ENCODE data around the gene UROD. TPM values are rescaled to one million over a fixed set of nuclear protein-coding genes. Genes with fewer than 3 reads are reported as not detected.

Gene UROD
- total RNA-seq, 1 experiment from 2014 or later: 92.2 TPM

DNA sequence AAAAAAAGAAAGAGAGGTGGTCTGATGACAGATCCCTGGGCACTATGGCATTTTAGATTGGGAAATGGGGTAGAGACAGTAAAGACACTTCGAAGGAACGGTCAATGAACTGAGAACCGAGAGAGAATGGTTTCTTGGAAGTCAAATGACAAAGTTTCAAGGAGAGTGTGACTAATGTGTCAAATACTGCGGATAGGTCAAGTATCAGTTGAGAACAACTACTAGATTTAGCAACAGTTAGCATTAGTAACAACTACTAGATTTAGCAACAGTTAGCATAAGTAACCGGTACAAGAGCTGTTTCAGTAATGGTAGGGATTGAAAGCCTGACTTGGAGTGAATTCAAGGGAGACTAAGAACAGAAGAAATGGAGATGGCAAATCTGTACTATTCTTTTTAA is 35.0 kb downstream of the UROD start:
- Histone ChIP-seq H4K8ac (replicated peaks; ENCODE audit: insufficient read length, low read depth, low read length) (no peak overlapping the region), H3T11ph (ENCODE audit: low read length) (no peak overlapping the region), H3K9me3 (ENCODE audit: control insufficient read depth, low read depth, low read length) (no peaks in the 10 kb centered on the region), H3K4ac (ENCODE audit: low read depth, low read length) (no peak overlapping the region), H3K27ac (ENCODE audit: insufficient read length, low read depth, low read length) (no peak overlapping the region), H3K9ac (ENCODE audit: extremely low read depth, insufficient read length, low read length) (no peak overlapping the region), H4K91ac (ENCODE audit: insufficient read length, low read depth, low read length) (no peak overlapping the region), H3K18ac (ENCODE audit: insufficient read length, low read depth, low read length) (no peak overlapping the region), H4K5ac (ENCODE audit: insufficient read length, low read depth, low read length) (no peak overlapping the region), H3K79me2 (ENCODE audit: insufficient read depth, low read length) (no peaks in the 10 kb centered on the region), H3K14ac (ENCODE audit: insufficient read depth, low read length) (no peak overlapping the region), H3K56ac (ENCODE audit: insufficient read length, low read depth, low read length) (no peak overlapping the region), H3K27me3 (ENCODE audit: insufficient read depth, low read length) (no peaks in the 10 kb centered on the region), H3K23me2 (ENCODE audit: insufficient read length, low read depth, low read length, poor library complexity, severe bottlenecking) (no peaks in the 10 kb centered on the region), H3K4me2 (ENCODE audit: insufficient read depth, insufficient read length, low read length) (no peak overlapping the region), H2BK5ac (ENCODE audit: insufficient read length, low read length) (no peak overlapping the region), H2BK120ac (ENCODE audit: low read depth, low read length, poor library complexity, severe bottlenecking) (no peak overlapping the region), H3K4me1 (ENCODE audit: insufficient read depth, low read length) (peaks cover 2% of the 10 kb centered on the region; the same call in 1 of the 2 replicates), H4K20me1 (ENCODE audit: control insufficient read depth, insufficient read depth, insufficient read length) (no peaks in the 10 kb centered on the region), H2BK15ac (ENCODE audit: low read depth, low read length) (no peak overlapping the region), H2AFZ (ENCODE audit: low read length) (no peak overlapping the region), H2BK20ac (ENCODE audit: low read depth, low read length, poor library complexity, severe bottlenecking) (no peak overlapping the region), H3K79me1 (ENCODE audit: insufficient read depth, low read depth, low read length, poor library complexity, severe bottlenecking) (no peaks in the 10 kb centered on the region), H3K23ac (ENCODE audit: insufficient read length, low read depth, low read length) (no peak overlapping the region), H2AK5ac (ENCODE audit: insufficient read length, low read length) (no peak overlapping the region), H2BK12ac (ENCODE audit: insufficient read length, low read depth, low read length) (no peak overlapping the region)
- Mint-ChIP-seq H3K4me3 (no peak overlapping the region), H3K9me3 (no peaks in the 10 kb centered on the region), H3K36me3 (ENCODE audit: insufficient read depth in 1 of 3, low read depth in 3 of 3) (no peaks in the 10 kb centered on the region), H3K4me1 (peaks cover 6 to 12% of the 10 kb centered on the region in 2 experiments), H3K27me3 (ENCODE audit: low read depth) (no peaks in the 10 kb centered on the region), H3K27ac (no peak overlapping the region)
- TF ChIP-seq, protein P1, sequence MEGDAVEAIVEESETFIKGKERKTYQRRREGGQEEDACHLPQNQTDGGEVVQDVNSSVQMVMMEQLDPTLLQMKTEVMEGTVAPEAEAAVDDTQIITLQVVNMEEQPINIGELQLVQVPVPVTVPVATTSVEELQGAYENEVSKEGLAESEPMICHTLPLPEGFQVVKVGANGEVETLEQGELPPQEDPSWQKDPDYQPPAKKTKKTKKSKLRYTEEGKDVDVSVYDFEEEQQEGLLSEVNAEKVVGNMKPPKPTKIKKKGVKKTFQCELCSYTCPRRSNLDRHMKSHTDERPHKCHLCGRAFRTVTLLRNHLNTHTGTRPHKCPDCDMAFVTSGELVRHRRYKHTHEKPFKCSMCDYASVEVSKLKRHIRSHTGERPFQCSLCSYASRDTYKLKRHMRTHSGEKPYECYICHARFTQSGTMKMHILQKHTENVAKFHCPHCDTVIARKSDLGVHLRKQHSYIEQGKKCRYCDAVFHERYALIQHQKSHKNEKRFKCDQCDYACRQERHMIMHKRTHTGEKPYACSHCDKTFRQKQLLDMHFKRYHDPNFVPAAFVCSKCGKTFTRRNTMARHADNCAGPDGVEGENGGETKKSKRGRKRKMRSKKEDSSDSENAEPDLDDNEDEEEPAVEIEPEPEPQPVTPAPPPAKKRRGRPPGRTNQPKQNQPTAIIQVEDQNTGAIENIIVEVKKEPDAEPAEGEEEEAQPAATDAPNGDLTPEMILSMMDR (conservative IDR thresholded peaks at IDR 0.05): no peak
- WGBS (ENCODE audit: extremely low coverage, insufficient read length, low lambda C conversion rate): no CpG with 5 or more reads among the region's 5 CpGs
- no peak for DNase-seq

All from H9 (cell line).